Keratinocyte (primary cell): ENCODE measurements around the gene NEDD8. TPM values are rescaled to one million over a fixed set of nuclear protein-coding genes. Genes with fewer than 3 reads are reported as not detected.
A peak's percentile ranks its signal among the peaks of the same experiment; 100 is the strongest.

Source experiments
- DNase-seq: peaks from one replicate; pipeline ENCODE4 v3.0.0-alpha.2; 2011; ENCODE audit warnings: low read depth, missing footprints, low spot score
- FAIRE-seq: peaks from 2 replicates; lab custom pipeline; 2011; peaks lifted over from hg19 to GRCh38; lab: Jason Lieb, UNC
- H2AFZ ChIP-seq: 2 replicates; pipeline ENCODE4 v1.6.0; 2012; ENCODE audit warnings: low read length, control low read depth, inconsistent platforms; ENCODE audit not compliant: control insufficient read depth
- H3K27ac ChIP-seq: 2 replicates; pipeline ENCODE4 v1.5.1; 2011; ENCODE audit warnings: low read length; ENCODE audit not compliant: control insufficient read depth, insufficient read depth
- H3K27me3 ChIP-seq: 3 replicates; pipeline ENCODE4 v1.6.0; 2011; ENCODE audit warnings: low read length; ENCODE audit not compliant: control insufficient read depth, insufficient read depth; ENCODE audit errors: extremely low read depth
- H3K36me3 ChIP-seq, 2 experiments: 2 replicates in 1 of 2; 3 replicates in 1 of 2; pipeline ENCODE4 v1.5.1; 2011; ENCODE audit warnings: low read length in 2 of 2, mild to moderate bottlenecking in 1 of 2; ENCODE audit not compliant: control insufficient read depth in 2 of 2, insufficient read depth in 2 of 2; ENCODE audit errors: extremely low read depth in 1 of 2
- H3K4me1 ChIP-seq: 3 replicates; pipeline ENCODE4 v1.5.1; 2011; ENCODE audit warnings: low read length; ENCODE audit not compliant: control insufficient read depth, insufficient read depth; ENCODE audit errors: extremely low read depth
- H3K4me2 ChIP-seq: 3 replicates; pipeline ENCODE4 v1.6.0; 2011; ENCODE audit warnings: low read depth, low read length; ENCODE audit not compliant: control insufficient read depth, insufficient read depth; ENCODE audit errors: extremely low read depth
- H3K4me3 ChIP-seq, 3 experiments: fragments of 200-600 bp in 1 of 3; sonication (generic) in 1 of 3; 2 replicates in 2 of 3; 3 replicates in 1 of 3; pipeline ENCODE4 v1.5.1; 2011 to 2016; ENCODE audit warnings: low read length in 3 of 3, mild to moderate bottlenecking in 3 of 3, control low read depth in 2 of 3, inconsistent platforms in 1 of 3, low read depth in 1 of 3, mixed read lengths in 1 of 3, mixed run types in 1 of 3, moderate library complexity in 1 of 3; ENCODE audit not compliant: control insufficient read depth in 2 of 3, insufficient read depth in 2 of 3; ENCODE audit errors: extremely low read depth in 1 of 3
- H3K79me2 ChIP-seq: 2 replicates; pipeline ENCODE4 v1.6.0; 2012; ENCODE audit warnings: low read length; ENCODE audit not compliant: control insufficient read depth, insufficient read depth
- H3K9ac ChIP-seq: 3 replicates; pipeline ENCODE4 v1.6.0; 2011; ENCODE audit warnings: low read length; ENCODE audit not compliant: control insufficient read depth, insufficient read depth; ENCODE audit errors: extremely low read depth
- H3K9me1 ChIP-seq: 3 replicates; pipeline ENCODE4 v1.6.0; 2011; ENCODE audit warnings: low read length; ENCODE audit not compliant: control insufficient read depth, insufficient read depth; ENCODE audit errors: extremely low read depth
- H3K9me3 ChIP-seq: 2 replicates; pipeline ENCODE4 v1.5.1; 2012; ENCODE audit warnings: low read depth, low read length; ENCODE audit not compliant: control insufficient read depth
- H4K20me1 ChIP-seq: 3 replicates; pipeline ENCODE4 v1.6.0; 2011; ENCODE audit warnings: low read length; ENCODE audit not compliant: control insufficient read depth, insufficient read depth; ENCODE audit errors: extremely low read depth
- EZH2 ChIP-seq: IDR thresholded peaks from one replicate; pipeline ENCODE4 v1.6.1; 2012; ENCODE audit warnings: inconsistent platforms, mild to moderate bottlenecking, low read length, moderate library complexity
- dilution Hi-C: fragments of 300-500 bp; cut with MboI; formaldehyde crosslinking; loops from one replicate; pipeline ENCODE4 v1.7.0; 2020; ENCODE audit warnings: low sequenced_read_pairs; ENCODE audit not compliant: extremely low pct_ligation_motif_present
- polyA plus RNA-seq, 5 experiments: library from polyadenylated mRNA; depleted of rRNA in 3 of 5; stranded (reverse) in 3 of 5; stranded (forward) in 1 of 5; unstranded in 1 of 5; fragments of >200 nt; gene quantifications; 1 replicate in 1 of 5; 2 replicates in 3 of 5; 3 replicates in 1 of 5; pipeline versions ENCODE4 v1.2.1 to v1.2.3, GENCODE V29; 2011 to 2012; ENCODE audit warnings: missing spikeins in 2 of 5, low read depth in 1 of 5, low replicate concordance in 1 of 5
- TF ChIP-seq, protein P1 (sequence below), 3 experiments: IDR thresholded peaks in 1 of 3; conservative IDR thresholded peaks in 1 of 3; optimal IDR thresholded peaks in 1 of 3; 2 replicates in 2 of 3; 3 replicates in 1 of 3; pipeline versions ENCODE3 to v1.5.1; 2011; ENCODE audit warnings: low read length in 3 of 3, mild to moderate bottlenecking in 3 of 3, moderate library complexity in 2 of 3, control low read depth in 1 of 3, inconsistent platforms in 1 of 3; ENCODE audit not compliant: insufficient read depth in 2 of 3; ENCODE audit errors: extremely low read depth in 1 of 3

NEDD8 gene
- polyA plus RNA-seq, 1 donor (not counting 4 experiments of a cell fraction or from before 2014, with no cell fraction given), result 509 TPM

DNA sequence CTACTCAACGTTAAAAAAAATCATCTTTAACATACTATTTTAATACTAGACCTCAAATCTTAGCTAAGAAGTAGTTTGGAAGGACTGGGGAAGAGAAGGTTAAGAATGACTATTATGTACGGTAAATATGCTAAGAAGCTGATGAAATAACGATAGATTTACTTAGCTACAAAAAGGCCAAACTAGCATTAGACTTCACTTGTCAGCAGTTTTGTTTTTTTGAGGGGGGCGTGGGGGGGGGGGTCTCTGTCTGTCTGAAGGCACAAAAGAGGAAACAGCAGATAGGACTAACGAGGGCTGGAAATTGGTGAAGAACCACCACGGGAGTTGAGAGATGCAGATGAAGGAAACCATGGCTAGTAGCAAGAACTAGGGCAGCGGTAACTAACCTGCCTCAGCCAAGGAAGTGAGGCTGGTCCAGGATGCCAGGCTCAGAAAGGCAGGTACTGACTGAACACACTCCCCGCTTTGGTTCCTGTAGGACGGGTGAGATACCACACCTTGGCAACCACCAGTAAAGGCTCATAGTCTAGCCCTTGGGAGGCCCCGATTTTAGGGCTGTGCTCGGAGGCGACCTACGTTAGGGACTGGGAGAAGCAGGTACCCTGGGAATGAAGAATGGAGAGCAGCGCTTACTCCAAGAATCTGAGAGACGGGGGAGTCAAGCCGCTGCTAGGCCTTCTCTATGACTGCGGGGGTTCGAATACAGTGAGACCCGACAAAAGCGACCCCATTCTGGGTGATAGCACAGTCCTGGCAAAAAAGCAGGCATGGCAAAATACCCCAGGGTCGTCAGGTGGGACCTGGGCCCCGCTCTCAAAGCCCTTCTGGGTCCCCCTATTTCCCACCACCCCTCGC, 675 bp downstream of the NEDD8 start:
- Histone ChIP-seq H3K36me3 (peaks cover 9 to 19% of the 10 kb centered on the region in 2 experiments), H2AFZ (peak overlapping the region; percentile 64), H3K9me1 (no peaks in the 10 kb centered on the region), H3K27ac (peak overlapping the region; percentile 97), H3K27me3 (no peaks in the 10 kb centered on the region), H3K9me3 (no peaks in the 10 kb centered on the region), H3K9ac (peak overlapping the region; percentile 94), H3K4me3 (peak overlapping the region; percentile 70 to 83 (median 82)), H3K79me2 (peaks cover 76% of the 10 kb centered on the region), H3K4me2 (peak overlapping the region; percentile 98), H4K20me1 (no peaks in the 10 kb centered on the region), H3K4me1 (peaks cover 29% of the 10 kb centered on the region)
- dilution Hi-C loops, result no loop called here
- TF ChIP-seq, protein P1, sequence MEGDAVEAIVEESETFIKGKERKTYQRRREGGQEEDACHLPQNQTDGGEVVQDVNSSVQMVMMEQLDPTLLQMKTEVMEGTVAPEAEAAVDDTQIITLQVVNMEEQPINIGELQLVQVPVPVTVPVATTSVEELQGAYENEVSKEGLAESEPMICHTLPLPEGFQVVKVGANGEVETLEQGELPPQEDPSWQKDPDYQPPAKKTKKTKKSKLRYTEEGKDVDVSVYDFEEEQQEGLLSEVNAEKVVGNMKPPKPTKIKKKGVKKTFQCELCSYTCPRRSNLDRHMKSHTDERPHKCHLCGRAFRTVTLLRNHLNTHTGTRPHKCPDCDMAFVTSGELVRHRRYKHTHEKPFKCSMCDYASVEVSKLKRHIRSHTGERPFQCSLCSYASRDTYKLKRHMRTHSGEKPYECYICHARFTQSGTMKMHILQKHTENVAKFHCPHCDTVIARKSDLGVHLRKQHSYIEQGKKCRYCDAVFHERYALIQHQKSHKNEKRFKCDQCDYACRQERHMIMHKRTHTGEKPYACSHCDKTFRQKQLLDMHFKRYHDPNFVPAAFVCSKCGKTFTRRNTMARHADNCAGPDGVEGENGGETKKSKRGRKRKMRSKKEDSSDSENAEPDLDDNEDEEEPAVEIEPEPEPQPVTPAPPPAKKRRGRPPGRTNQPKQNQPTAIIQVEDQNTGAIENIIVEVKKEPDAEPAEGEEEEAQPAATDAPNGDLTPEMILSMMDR (optimal IDR thresholded peaks at IDR 0.05 in 1 of 3, IDR thresholded peaks at IDR 0.05 in 1 of 3, conservative IDR thresholded peaks at IDR 0.05 in 1 of 3; ENCODE audit: extremely low read depth in 1 of 3, insufficient read depth in 2 of 3, low read length in 3 of 3), result no peak
- no peak for TF ChIP-seq EZH2
- FAIRE-seq (no peak), DNase-seq (no peak)

DNA sequence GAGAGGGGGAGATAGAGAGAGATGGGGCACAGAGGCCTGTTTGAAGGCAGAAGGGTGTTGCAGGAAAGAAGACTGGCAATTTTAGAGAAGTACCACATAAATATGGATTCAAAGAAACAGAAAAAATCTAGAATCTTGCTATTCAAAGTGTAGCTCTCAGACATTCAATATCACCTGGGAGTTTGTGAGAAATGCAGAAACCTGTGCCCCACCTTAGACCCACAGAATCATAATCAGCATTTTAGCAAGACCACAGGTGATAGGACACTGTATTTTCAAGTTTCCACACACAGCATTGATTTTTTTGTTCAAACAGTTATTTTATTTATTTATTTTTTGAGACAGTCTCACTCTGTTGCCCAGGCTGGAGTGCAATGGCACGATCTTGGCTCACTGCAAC, 3.3 kb downstream of the NEDD8 start:
- dilution Hi-C loops, result no loop called here
- Histone ChIP-seq H3K27me3 (no peaks in the 10 kb centered on the region), H2AFZ (no peak overlapping the region), H4K20me1 (no peaks in the 10 kb centered on the region), H3K9me1 (no peaks in the 10 kb centered on the region), H3K9ac (no peak overlapping the region), H3K4me1 (peaks cover 36% of the 10 kb centered on the region), H3K9me3 (no peaks in the 10 kb centered on the region), H3K4me2 (no peak overlapping the region), H3K27ac (no peak overlapping the region), H3K36me3 (peaks cover 2 to 5% of the 10 kb centered on the region in 2 experiments), H3K79me2 (peaks cover 75% of the 10 kb centered on the region), H3K4me3 (no peak overlapping the region)
- TF ChIP-seq, protein P1 (optimal IDR thresholded peaks at IDR 0.05 in 1 of 3, IDR thresholded peaks at IDR 0.05 in 1 of 3, conservative IDR thresholded peaks at IDR 0.05 in 1 of 3; ENCODE audit: extremely low read depth in 1 of 3, insufficient read depth in 2 of 3, low read length in 3 of 3), result no peak
- TF ChIP-seq EZH2, result no peak
- no peak for DNase-seq
- no peak for FAIRE-seq
